SU-DHL-6 (cell line): ENCODE data around the gene ZNF571.

ENCODE experiments used
- H2AFZ ChIP-seq: fragments of 200-600 bp; sonication (generic); 2 replicates; pipeline ENCODE4 v1.6.1; 2014; ENCODE audit warnings: low read depth, mild to moderate bottlenecking, moderate library complexity, mixed read lengths, antibody characterized with exemption, low read length; ENCODE audit not compliant: severe bottlenecking
- H3F3A ChIP-seq: fragments of 200-600 bp; shearing (Covaris generic); 2 replicates; pipeline ENCODE4 v1.6.0; 2016; ENCODE audit warnings: antibody characterized with exemption, mild to moderate bottlenecking; ENCODE audit not compliant: insufficient read depth
- H3K27ac ChIP-seq: fragments of 200-600 bp; sonication (generic); 2 replicates; pipeline ENCODE4 v1.5.1; 2016; ENCODE audit warnings: low read depth, mild to moderate bottlenecking, low read length, moderate library complexity, mixed read lengths
- H3K27me3 ChIP-seq: fragments of 200-600 bp; sonication (generic), shearing (Covaris generic); 2 replicates; pipeline ENCODE4 v1.6.0; 2014; ENCODE audit warnings: mild to moderate bottlenecking, low read length
- H3K36me3 ChIP-seq: fragments of 200-600 bp; sonication (generic); 2 replicates; pipeline ENCODE4 v1.6.1; 2014; ENCODE audit warnings: mild to moderate bottlenecking, low read length, mixed read lengths
- H3K4me2 ChIP-seq: fragments of 300-600, 200-600 bp; shearing (Covaris generic), sonication (generic); 2 replicates; pipeline ENCODE4 v1.6.0; 2014; ENCODE audit warnings: low read length, low read depth, mild to moderate bottlenecking; ENCODE audit not compliant: poor library complexity, severe bottlenecking
- H3K4me3 ChIP-seq: fragments of 200-600 bp; sonication (generic); 2 replicates; pipeline ENCODE4 v1.5.1; 2014; ENCODE audit warnings: antibody characterized with exemption, low read length, mild to moderate bottlenecking, mixed read lengths; ENCODE audit not compliant: insufficient read depth, poor library complexity, severe bottlenecking
- H3K79me2 ChIP-seq: fragments of 200-600 bp; sonication (generic); 2 replicates; pipeline ENCODE4 v1.6.1; 2014; ENCODE audit warnings: mild to moderate bottlenecking, low read length, moderate library complexity; ENCODE audit not compliant: insufficient read depth
- H3K9ac ChIP-seq: fragments of 200-600 bp; sonication (generic); 2 replicates; pipeline ENCODE4 v1.7.0; 2014; ENCODE audit warnings: mild to moderate bottlenecking, low read length
- H3K9me2 ChIP-seq: fragments of 200-600 bp; sonication (generic); replicated peaks from 2 replicates; pipeline ENCODE4 v1.6.1; 2014; ENCODE audit warnings: low read length; ENCODE audit not compliant: insufficient read depth
- H3K9me3 ChIP-seq: fragments of 200-600 bp; sonication (generic); 2 replicates; pipeline ENCODE4 v1.6.1; 2014; ENCODE audit warnings: low read length, mixed read lengths; ENCODE audit not compliant: insufficient read depth
- H4K20me1 ChIP-seq: fragments of 200-600 bp; sonication (generic); 2 replicates; pipeline ENCODE4 v1.6.1; 2014; ENCODE audit warnings: low read depth, mild to moderate bottlenecking, antibody characterized with exemption, low read length, moderate library complexity, mixed read lengths
- CTCF ChIP-seq: fragments of 200-600 bp; sonication (generic); IDR thresholded peaks from one replicate; pipeline ENCODE4 v1.5.1; 2017; ENCODE audit warnings: antibody characterized with exemption, mild to moderate bottlenecking, low read length, moderate library complexity; ENCODE audit not compliant: insufficient read depth, poor library complexity, severe bottlenecking
- EZH2phosphoT487 ChIP-seq: fragments of 200-600 bp; sonication (generic), shearing (Covaris generic); conservative IDR thresholded peaks from 2 replicates; pipeline ENCODE4 v1.6.1; 2018; ENCODE audit warnings: mild to moderate bottlenecking, antibody characterized with exemption, low read length, moderate library complexity, mixed read lengths

The ZNF571 gene

GRCh38 chr19:37564624-37565369 lies 29.8 kb downstream of the ZNF571 start:
- H3K9me2 ChIP-seq = no peaks in the 10 kb centered on the region
- H3K27me3 ChIP-seq = no peaks in the 10 kb centered on the region
- peaks cover 78% of the 10 kb centered on the region; the same call in 1 of the 2 replicates for H3K9me3 ChIP-seq
- H3K79me2 ChIP-seq = no peaks in the 10 kb centered on the region
- H3K27ac ChIP-seq = no peak overlapping the region
- H3F3A ChIP-seq = no peaks in the 10 kb centered on the region
- TF ChIP-seq CTCF = no peak
- TF ChIP-seq EZH2phosphoT487 = no peak
- H3K36me3 ChIP-seq = peaks cover 43% of the 10 kb centered on the region
- no peak overlapping the region for H3K9ac ChIP-seq
- H3K4me2 ChIP-seq = no peak overlapping the region
- no peak overlapping the region for H3K4me3 ChIP-seq
- no peak overlapping the region for H2AFZ ChIP-seq
- H4K20me1 ChIP-seq = no peaks in the 10 kb centered on the region

GRCh38 chr19:37563518-37563917 lies 31.1 kb downstream of the ZNF571 start:
- Histone ChIP-seq H3K79me2 (no peaks in the 10 kb centered on the region), H3K27ac (no peak overlapping the region), H3K4me3 (no peak overlapping the region), H3K4me2 (no peak overlapping the region), H3K9me2 (no peaks in the 10 kb centered on the region), H4K20me1 (no peaks in the 10 kb centered on the region), H2AFZ (no peak overlapping the region), H3F3A (no peaks in the 10 kb centered on the region), H3K9ac (no peak overlapping the region), H3K27me3 (no peaks in the 10 kb centered on the region), H3K36me3 (peaks cover 46% of the 10 kb centered on the region), H3K9me3 (peaks cover 76% of the 10 kb centered on the region; the same call in 1 of the 2 replicates)
- no peak for TF ChIP-seq CTCF
- TF ChIP-seq EZH2phosphoT487 = no peak

- Histone ChIP-seq H3K4me3 (no peak overlapping the region), H3K27ac (no peak overlapping the region)
Measured at GRCh38 chr19:37551129-37551993, 43.2 kb downstream of the ZNF571 start.

More at GRCh38 chr19:37551129-37551993, 43.2 kb downstream of the ZNF571 start:
- H4K20me1 ChIP-seq = no peaks in the 10 kb centered on the region
- no peaks in the 10 kb centered on the region for H3K79me2 ChIP-seq
- no peaks in the 10 kb centered on the region for H3K27me3 ChIP-seq
- H3K9me2 ChIP-seq = no peaks in the 10 kb centered on the region
- TF ChIP-seq CTCF (no peak), EZH2phosphoT487 (no peak)
- no peak overlapping the region for H3K9ac ChIP-seq
- no peaks in the 10 kb centered on the region for H3K36me3 ChIP-seq
- H3K9me3 ChIP-seq = peaks cover 42% of the 10 kb centered on the region; the same call in 1 of the 2 replicates
- no peaks in the 10 kb centered on the region for H3F3A ChIP-seq
- H3K4me2 ChIP-seq = no peak overlapping the region
- H2AFZ ChIP-seq = no peak overlapping the region
